ENCODE measurements around the gene CERS2.
A peak's percentile ranks its signal among the peaks of the same experiment; 100 is the strongest.

Gene CERS2

DNA sequence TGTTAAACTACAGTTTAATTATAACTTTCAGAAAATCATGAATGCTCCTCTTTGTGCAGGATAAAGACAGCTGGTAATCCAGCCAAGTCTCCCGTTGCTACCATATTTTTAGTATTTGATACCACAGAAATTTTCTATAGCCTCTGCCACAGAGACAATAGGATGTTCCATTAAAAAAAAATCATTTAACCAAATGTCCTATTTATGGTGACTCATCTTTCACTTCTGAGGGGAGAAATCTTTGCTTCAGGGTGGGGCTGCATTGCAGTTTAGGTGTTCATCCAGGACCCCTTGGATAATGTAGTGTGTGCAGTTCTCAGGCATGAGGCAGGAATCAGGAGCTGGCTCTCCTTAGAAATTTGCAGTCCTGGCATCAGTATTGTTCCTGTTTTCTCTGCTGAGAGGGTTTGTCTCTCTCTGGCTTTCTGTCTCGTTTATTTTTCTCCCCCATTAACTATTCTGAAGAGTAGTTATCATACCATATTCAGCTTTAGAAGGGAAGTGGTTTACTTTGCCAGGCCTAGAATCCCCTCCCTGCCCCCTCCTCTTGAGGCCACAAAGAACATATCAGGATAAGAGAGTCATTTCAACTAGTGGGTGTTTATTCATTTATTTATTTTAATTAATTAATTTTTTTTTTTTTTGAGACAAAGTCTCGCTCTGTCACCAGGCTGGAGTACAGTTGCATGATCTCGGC lies 36.7 kb upstream of the CERS2 start:
- no peaks in the 10 kb centered on the region for H3K9me2 ChIP-seq (ENCODE audit: low read depth, low read length)
- H3K36me3 ChIP-seq (ENCODE audit: insufficient read depth, low read length), result no peaks in the 10 kb centered on the region
- H3K4me3 ChIP-seq (ENCODE audit: low read depth, low read length, poor library complexity, severe bottlenecking), result no peak overlapping the region
- peaks cover 38% of the 10 kb centered on the region for H3K4me1 ChIP-seq (ENCODE audit: insufficient read depth, low read length, severe bottlenecking)
- H3K79me2 ChIP-seq (ENCODE audit: insufficient read depth, low read length), result no peaks in the 10 kb centered on the region
- no peak overlapping the region; the same call in 1 of the 2 replicates for H3K9ac ChIP-seq (ENCODE audit: low read length)
- no peak overlapping the region for H2AFZ ChIP-seq (ENCODE audit: low read length)
- no peaks in the 10 kb centered on the region for H3F3A ChIP-seq (ENCODE audit: insufficient read depth, low read length)
- no peak for TF ChIP-seq EZH2 (IDR thresholded peaks at IDR 0.05; ENCODE audit: borderline replicate concordance, low read length)
- TF ChIP-seq, protein P1, sequence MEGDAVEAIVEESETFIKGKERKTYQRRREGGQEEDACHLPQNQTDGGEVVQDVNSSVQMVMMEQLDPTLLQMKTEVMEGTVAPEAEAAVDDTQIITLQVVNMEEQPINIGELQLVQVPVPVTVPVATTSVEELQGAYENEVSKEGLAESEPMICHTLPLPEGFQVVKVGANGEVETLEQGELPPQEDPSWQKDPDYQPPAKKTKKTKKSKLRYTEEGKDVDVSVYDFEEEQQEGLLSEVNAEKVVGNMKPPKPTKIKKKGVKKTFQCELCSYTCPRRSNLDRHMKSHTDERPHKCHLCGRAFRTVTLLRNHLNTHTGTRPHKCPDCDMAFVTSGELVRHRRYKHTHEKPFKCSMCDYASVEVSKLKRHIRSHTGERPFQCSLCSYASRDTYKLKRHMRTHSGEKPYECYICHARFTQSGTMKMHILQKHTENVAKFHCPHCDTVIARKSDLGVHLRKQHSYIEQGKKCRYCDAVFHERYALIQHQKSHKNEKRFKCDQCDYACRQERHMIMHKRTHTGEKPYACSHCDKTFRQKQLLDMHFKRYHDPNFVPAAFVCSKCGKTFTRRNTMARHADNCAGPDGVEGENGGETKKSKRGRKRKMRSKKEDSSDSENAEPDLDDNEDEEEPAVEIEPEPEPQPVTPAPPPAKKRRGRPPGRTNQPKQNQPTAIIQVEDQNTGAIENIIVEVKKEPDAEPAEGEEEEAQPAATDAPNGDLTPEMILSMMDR (IDR thresholded peaks at IDR 0.05; ENCODE audit: low read length), result no peak
- H3K9me3 ChIP-seq (ENCODE audit: low read length), result no peaks in the 10 kb centered on the region
- H3K27ac ChIP-seq (ENCODE audit: low read depth, low read length, poor library complexity, severe bottlenecking), result no peak overlapping the region
- no peak overlapping the region for H3K4me2 ChIP-seq (ENCODE audit: low read length)
- no peaks in the 10 kb centered on the region for H3K27me3 ChIP-seq (ENCODE audit: insufficient read depth, low read length)
- no peaks in the 10 kb centered on the region for H4K20me1 ChIP-seq (ENCODE audit: insufficient read depth, low read length)

DNA sequence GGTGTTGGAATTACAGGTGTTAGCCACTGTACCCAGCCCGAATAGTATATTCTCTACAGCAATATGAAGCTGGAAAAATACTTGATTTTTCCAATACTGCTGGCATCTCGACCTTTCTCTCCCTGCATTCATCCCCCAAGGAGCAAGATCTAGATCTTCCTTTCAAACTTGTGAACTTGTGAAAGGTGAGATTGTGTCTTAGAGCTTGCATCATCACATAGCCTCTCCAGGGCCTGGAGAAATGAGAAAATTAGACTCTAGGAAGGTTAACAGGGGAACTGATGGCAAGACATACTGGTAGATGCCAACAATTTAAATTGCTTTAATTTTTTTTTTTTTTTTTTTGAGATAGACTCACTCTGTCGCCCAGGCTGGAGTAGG lies 35.7 kb upstream of the CERS2 start:
- Histone ChIP-seq H3K36me3 (ENCODE audit: insufficient read depth, low read length) (no peaks in the 10 kb centered on the region), H3K9ac (ENCODE audit: low read length) (no peak overlapping the region), H3K79me2 (ENCODE audit: insufficient read depth, low read length) (no peaks in the 10 kb centered on the region), H4K20me1 (ENCODE audit: insufficient read depth, low read length) (no peaks in the 10 kb centered on the region), H3K9me2 (ENCODE audit: low read depth, low read length) (no peaks in the 10 kb centered on the region), H2AFZ (ENCODE audit: low read length) (no peak overlapping the region), H3K4me3 (ENCODE audit: low read depth, low read length, poor library complexity, severe bottlenecking) (no peak overlapping the region), H3K9me3 (ENCODE audit: low read length) (no peaks in the 10 kb centered on the region), H3K4me1 (ENCODE audit: insufficient read depth, low read length, severe bottlenecking) (peaks cover 48% of the 10 kb centered on the region), H3K27me3 (ENCODE audit: insufficient read depth, low read length) (no peaks in the 10 kb centered on the region), H3K4me2 (ENCODE audit: low read length) (no peak overlapping the region), H3F3A (ENCODE audit: insufficient read depth, low read length) (no peaks in the 10 kb centered on the region), H3K27ac (ENCODE audit: low read depth, low read length, poor library complexity, severe bottlenecking) (no peak overlapping the region)
- no peak for TF ChIP-seq EZH2 (IDR thresholded peaks at IDR 0.05; ENCODE audit: borderline replicate concordance, low read length)
- TF ChIP-seq, protein P1 (IDR thresholded peaks at IDR 0.05; ENCODE audit: low read length), result no peak

DNA sequence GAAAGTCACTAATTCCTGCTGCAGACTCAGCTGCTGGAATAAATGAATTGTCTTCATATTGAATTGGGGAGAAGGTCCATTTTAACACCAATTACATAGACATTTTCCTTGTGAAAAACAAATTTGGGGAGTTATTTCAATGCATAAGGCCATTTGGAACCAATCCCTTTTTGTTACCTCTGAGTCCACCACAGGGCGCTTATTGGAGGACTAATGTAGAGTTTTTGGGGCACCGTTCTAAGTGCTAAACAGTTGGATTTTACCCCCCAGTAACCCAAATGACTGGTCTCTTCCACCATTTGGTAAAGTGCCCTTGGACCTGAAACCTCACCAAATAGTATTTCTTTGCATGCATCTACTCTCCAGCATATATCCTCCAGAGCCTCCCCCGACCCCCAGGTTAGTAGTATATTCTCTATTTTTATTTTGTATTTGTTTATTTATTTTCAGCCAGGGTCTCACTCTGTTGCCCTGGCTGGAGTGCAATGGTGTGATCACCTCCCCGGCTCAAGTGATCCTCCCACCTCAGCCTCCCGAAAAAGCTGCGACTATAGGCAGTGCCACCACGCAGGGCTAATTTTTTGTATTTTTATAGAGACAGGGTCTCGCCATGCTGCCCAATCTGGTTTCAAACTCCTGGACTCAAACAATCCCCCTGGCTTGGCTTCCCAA lies 35.2 kb upstream of the CERS2 start:
- H3K4me2 ChIP-seq (ENCODE audit: low read length), result peak overlapping the region; percentile 70
- peaks cover 49% of the 10 kb centered on the region for H3K4me1 ChIP-seq (ENCODE audit: insufficient read depth, low read length, severe bottlenecking)
- peak overlapping the region; percentile 72 for H3K4me3 ChIP-seq (ENCODE audit: low read depth, low read length, poor library complexity, severe bottlenecking)
- TF ChIP-seq EZH2 (IDR thresholded peaks at IDR 0.05; ENCODE audit: borderline replicate concordance, low read length), result no peak
- TF ChIP-seq, protein P1 (IDR thresholded peaks at IDR 0.05; ENCODE audit: low read length), result no peak
- H3K9ac ChIP-seq (ENCODE audit: low read length), result peak overlapping the region; percentile 76; the same call in 1 of the 2 replicates
- H4K20me1 ChIP-seq (ENCODE audit: insufficient read depth, low read length), result no peaks in the 10 kb centered on the region
- no peaks in the 10 kb centered on the region for H3F3A ChIP-seq (ENCODE audit: insufficient read depth, low read length)
- no peaks in the 10 kb centered on the region for H3K9me3 ChIP-seq (ENCODE audit: low read length)
- no peaks in the 10 kb centered on the region for H3K27me3 ChIP-seq (ENCODE audit: insufficient read depth, low read length)
- H2AFZ ChIP-seq (ENCODE audit: low read length), result no peak overlapping the region
- no peaks in the 10 kb centered on the region for H3K36me3 ChIP-seq (ENCODE audit: insufficient read depth, low read length)
- H3K9me2 ChIP-seq (ENCODE audit: low read depth, low read length), result no peaks in the 10 kb centered on the region
- no peaks in the 10 kb centered on the region for H3K79me2 ChIP-seq (ENCODE audit: insufficient read depth, low read length)
- H3K27ac ChIP-seq (ENCODE audit: low read depth, low read length, poor library complexity, severe bottlenecking), result peak overlapping the region; percentile 6

All from OCI-LY1 (cell line).